HL-60 (cell line): ENCODE data around the gene SLC25A47.

Experiments
- DNase-seq, 2 experiments: peaks; one replicate each; pipeline ENCODE4 v3.0.0-alpha.2; 2010 to 2020; ENCODE audit warnings: low read depth in 1 of 2, low spot score in 1 of 2
- H3K27ac ChIP-seq: fragments of 250-450 bp; sonication (Bioruptor Pico); replicated peaks from 2 replicates; pipeline ENCODE4 v1.5.1; 2020; ENCODE audit warnings: mild to moderate bottlenecking, moderate library complexity
- H3K27me3 ChIP-seq: fragments of 250-450 bp; sonication (Bioruptor Pico); 2 replicates; pipeline ENCODE4 v1.5.1; 2021; ENCODE audit warnings: mild to moderate bottlenecking, moderate library complexity; ENCODE audit not compliant: insufficient read depth, poor library complexity, severe bottlenecking
- H3K4me3 ChIP-seq: replicated peaks from 2 replicates; pipeline ENCODE4 v1.5.1; 2011; ENCODE audit warnings: mild to moderate bottlenecking, control low read depth, low read length; ENCODE audit not compliant: insufficient read depth
- GABPA ChIP-seq: IDR thresholded peaks from 2 replicates; pipeline ENCODE4 v1.6.1; 2012; ENCODE audit warnings: low read depth
- POLR2AphosphoS5 ChIP-seq: IDR thresholded peaks from 2 replicates; pipeline ENCODE4 v1.6.1; 2012; ENCODE audit warnings: low read depth
- SPI1 ChIP-seq: IDR thresholded peaks from 2 replicates; pipeline ENCODE4 v1.6.1; 2012; ENCODE audit warnings: low read depth, mild to moderate bottlenecking, borderline replicate concordance
- long read RNA-seq: library from polyadenylated mRNA; unstranded; transcript quantifications from one replicate; pipeline ENCODE4 v2.0.0, GENCODE V29; 2020
- TF ChIP-seq, protein P1 (sequence below): IDR thresholded peaks from 2 replicates; pipeline ENCODE4 v1.6.1; 2012; ENCODE audit warnings: low read depth; ENCODE audit not compliant: insufficient replicate concordance
- TF ChIP-seq, protein P2 (sequence below): IDR thresholded peaks from one replicate; pipeline ENCODE4 v1.5.1; 2011; ENCODE audit warnings: low read length, control low read depth, inconsistent platforms; ENCODE audit not compliant: insufficient read depth

Gene SLC25A47, protein sequence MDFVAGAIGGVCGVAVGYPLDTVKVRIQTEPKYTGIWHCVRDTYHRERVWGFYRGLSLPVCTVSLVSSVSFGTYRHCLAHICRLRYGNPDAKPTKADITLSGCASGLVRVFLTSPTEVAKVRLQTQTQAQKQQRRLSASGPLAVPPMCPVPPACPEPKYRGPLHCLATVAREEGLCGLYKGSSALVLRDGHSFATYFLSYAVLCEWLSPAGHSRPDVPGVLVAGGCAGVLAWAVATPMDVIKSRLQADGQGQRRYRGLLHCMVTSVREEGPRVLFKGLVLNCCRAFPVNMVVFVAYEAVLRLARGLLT
- long read RNA-seq = 0 reads

DNA sequence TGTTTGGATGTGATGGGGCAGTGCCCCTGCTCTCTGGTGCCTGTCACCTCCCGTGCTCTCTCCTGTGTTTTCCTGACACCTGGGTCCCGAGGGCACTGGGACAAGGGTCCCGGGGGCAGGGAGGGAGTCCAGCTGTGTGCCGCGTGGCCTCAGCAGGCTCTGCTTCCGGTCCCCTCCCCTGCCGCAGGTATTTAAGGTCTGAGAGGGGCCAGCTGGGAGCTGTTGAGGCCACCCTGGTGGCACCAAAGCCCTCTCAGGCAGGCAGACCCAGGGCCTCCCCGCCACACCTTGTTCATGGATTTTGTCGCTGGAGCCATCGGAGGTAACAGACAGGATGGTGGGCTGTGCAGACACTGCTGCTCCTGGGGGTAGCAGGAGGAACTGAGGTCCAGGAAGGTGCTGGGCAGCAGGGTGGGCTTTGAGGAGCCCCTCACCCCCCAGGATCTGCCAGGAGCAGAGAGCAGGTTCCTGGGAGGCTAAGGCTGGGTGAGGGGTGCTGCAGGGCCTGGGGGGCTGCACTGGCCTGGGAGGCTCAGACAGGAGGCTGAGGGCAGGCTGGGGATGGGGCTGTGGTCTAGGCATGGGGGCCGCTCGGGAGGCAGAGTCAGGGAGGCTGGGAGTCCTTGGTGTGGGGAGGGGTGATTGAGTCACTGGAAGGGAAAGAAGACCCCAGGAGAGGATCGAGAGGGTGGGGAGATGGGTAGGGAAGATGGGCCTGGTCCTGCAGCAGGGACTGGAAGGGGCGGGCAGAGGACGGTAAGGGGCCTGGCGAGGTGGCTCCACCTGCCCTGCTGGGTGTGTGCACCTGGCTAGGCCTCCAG, at the start of gene SLC25A47:
SLC25A47 (plus strand) TSS at position 219 of the 821 bp plus-strand sequence; CDS start at position 295, 76 bp downstream.
- no peak within 1 kb of the TSS for H3K27ac ChIP-seq
- no peaks in the 10 kb centered on the region for H3K27me3 ChIP-seq
- TF ChIP-seq POLR2AphosphoS5 = no peak
- no peak for TF ChIP-seq SPI1
- TF ChIP-seq, protein P1, sequence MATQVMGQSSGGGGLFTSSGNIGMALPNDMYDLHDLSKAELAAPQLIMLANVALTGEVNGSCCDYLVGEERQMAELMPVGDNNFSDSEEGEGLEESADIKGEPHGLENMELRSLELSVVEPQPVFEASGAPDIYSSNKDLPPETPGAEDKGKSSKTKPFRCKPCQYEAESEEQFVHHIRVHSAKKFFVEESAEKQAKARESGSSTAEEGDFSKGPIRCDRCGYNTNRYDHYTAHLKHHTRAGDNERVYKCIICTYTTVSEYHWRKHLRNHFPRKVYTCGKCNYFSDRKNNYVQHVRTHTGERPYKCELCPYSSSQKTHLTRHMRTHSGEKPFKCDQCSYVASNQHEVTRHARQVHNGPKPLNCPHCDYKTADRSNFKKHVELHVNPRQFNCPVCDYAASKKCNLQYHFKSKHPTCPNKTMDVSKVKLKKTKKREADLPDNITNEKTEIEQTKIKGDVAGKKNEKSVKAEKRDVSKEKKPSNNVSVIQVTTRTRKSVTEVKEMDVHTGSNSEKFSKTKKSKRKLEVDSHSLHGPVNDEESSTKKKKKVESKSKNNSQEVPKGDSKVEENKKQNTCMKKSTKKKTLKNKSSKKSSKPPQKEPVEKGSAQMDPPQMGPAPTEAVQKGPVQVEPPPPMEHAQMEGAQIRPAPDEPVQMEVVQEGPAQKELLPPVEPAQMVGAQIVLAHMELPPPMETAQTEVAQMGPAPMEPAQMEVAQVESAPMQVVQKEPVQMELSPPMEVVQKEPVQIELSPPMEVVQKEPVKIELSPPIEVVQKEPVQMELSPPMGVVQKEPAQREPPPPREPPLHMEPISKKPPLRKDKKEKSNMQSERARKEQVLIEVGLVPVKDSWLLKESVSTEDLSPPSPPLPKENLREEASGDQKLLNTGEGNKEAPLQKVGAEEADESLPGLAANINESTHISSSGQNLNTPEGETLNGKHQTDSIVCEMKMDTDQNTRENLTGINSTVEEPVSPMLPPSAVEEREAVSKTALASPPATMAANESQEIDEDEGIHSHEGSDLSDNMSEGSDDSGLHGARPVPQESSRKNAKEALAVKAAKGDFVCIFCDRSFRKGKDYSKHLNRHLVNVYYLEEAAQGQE = no peak
- TF ChIP-seq GABPA = no peak
- TF ChIP-seq, protein P2, sequence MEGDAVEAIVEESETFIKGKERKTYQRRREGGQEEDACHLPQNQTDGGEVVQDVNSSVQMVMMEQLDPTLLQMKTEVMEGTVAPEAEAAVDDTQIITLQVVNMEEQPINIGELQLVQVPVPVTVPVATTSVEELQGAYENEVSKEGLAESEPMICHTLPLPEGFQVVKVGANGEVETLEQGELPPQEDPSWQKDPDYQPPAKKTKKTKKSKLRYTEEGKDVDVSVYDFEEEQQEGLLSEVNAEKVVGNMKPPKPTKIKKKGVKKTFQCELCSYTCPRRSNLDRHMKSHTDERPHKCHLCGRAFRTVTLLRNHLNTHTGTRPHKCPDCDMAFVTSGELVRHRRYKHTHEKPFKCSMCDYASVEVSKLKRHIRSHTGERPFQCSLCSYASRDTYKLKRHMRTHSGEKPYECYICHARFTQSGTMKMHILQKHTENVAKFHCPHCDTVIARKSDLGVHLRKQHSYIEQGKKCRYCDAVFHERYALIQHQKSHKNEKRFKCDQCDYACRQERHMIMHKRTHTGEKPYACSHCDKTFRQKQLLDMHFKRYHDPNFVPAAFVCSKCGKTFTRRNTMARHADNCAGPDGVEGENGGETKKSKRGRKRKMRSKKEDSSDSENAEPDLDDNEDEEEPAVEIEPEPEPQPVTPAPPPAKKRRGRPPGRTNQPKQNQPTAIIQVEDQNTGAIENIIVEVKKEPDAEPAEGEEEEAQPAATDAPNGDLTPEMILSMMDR = no peak
- no peak within 1 kb of the TSS for H3K4me3 ChIP-seq
- DNase-seq = no peak

GRCh38 chr14:100274250-100274649, 48.9 kb upstream of the SLC25A47 start:
- Histone ChIP-seq H3K27ac (no peak overlapping the region), H3K4me3 (no peak overlapping the region), H3K27me3 (no peaks in the 10 kb centered on the region)
- TF ChIP-seq, protein P1 = no peak
- TF ChIP-seq SPI1 (no peak), GABPA (no peak), POLR2AphosphoS5 (no peak)
- TF ChIP-seq, protein P2 = no peak
- DNase-seq = no peak

DNA sequence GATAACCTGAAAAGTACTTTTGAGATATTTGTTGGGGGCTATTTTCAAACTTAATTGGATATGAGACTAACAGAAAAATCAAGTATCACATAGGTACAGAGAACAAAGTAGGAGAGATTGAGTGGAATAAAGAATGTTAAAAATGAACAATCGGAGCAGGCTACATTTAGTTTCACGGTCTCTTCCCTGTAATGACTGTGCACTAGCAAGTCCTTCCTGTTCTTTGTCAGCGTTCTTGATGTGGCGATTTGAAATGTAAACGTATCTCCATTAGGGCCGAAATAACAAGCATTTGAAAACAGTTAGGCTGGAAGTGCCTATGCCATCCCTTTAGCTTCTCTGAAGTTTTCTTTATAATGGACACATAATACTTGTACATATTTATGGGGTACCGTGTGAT, 47.9 kb upstream of the SLC25A47 start:
- no peak overlapping the region for H3K27ac ChIP-seq

More for the DNA sequence above, 47.9 kb upstream of the SLC25A47 start:
- no peak overlapping the region for H3K4me3 ChIP-seq
- DNase-seq = no peak
- TF ChIP-seq POLR2AphosphoS5 (no peak), SPI1 (no peak), GABPA (no peak)
- TF ChIP-seq, protein P1 = no peak
- TF ChIP-seq, protein P2 = no peak
- H3K27me3 ChIP-seq = no peaks in the 10 kb centered on the region
